ENCODE data around the gene SLC6A15. TPM values are rescaled to one million over a fixed set of nuclear protein-coding genes. Genes with fewer than 3 reads are reported as not detected.

Gene SLC6A15
- total RNA-seq, 1 experiment from 2014 or later, result 0.07 TPM

DNA sequence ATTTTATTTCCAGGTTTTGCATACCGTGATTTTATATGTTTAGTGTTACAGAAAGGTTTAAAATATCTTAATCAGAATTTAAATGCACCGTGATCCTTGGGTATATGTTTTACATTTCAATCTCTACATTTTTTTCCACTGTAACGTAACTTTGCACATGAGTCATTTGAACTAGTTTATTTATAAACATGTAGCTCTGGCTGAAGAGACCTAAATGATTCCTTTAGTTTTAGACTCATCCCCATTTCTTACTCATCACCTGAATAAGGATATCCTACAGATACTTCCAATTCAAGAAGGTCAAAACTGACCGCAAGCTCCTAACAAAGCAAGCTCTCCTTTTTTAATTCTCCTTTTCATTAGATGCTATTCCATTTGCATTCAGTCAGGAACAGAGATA is 42.7 kb upstream of the SLC6A15 start:
- no peak overlapping the region for H3K27ac ChIP-seq (ENCODE audit: low read depth, low read length)
- BruUV-seq (replicated peaks), result no TSS peak
- no peaks in the 10 kb centered on the region for H4K20me1 ChIP-seq (ENCODE audit: insufficient read depth)
- TF ChIP-seq YY1 (IDR thresholded peaks at IDR 0.05; ENCODE audit: extremely low read depth, insufficient replicate concordance, low read depth, low read length) (no peak), SIN3A (IDR thresholded peaks at IDR 0.05; ENCODE audit: low read depth) (no peak), RAD21 (IDR thresholded peaks at IDR 0.05; ENCODE audit: low read depth) (no peak), CTCF (IDR thresholded peaks at IDR 0.05 in 2 of 3, conservative IDR thresholded peaks at IDR 0.05 in 1 of 3; ENCODE audit: borderline replicate concordance in 1 of 3, insufficient read depth in 1 of 3, low read depth in 2 of 3, low read length in 2 of 3) (no peak), FOSL1 (IDR thresholded peaks at IDR 0.05; ENCODE audit: low read depth) (no peak), ATF3 (IDR thresholded peaks at IDR 0.05) (no peak), POLR2AphosphoS5 (IDR thresholded peaks at IDR 0.05; ENCODE audit: low read depth, low read length) (no peak), JUND (IDR thresholded peaks at IDR 0.05) (no peak)
- TF ChIP-seq, protein P1, sequence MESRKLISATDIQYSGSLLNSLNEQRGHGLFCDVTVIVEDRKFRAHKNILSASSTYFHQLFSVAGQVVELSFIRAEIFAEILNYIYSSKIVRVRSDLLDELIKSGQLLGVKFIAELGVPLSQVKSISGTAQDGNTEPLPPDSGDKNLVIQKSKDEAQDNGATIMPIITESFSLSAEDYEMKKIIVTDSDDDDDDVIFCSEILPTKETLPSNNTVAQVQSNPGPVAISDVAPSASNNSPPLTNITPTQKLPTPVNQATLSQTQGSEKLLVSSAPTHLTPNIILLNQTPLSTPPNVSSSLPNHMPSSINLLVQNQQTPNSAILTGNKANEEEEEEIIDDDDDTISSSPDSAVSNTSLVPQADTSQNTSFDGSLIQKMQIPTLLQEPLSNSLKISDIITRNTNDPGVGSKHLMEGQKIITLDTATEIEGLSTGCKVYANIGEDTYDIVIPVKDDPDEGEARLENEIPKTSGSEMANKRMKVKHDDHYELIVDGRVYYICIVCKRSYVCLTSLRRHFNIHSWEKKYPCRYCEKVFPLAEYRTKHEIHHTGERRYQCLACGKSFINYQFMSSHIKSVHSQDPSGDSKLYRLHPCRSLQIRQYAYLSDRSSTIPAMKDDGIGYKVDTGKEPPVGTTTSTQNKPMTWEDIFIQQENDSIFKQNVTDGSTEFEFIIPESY (IDR thresholded peaks at IDR 0.05; ENCODE audit: extremely low read depth, insufficient replicate concordance, low read length), result no peak
- H3K4me1 ChIP-seq (ENCODE audit: control insufficient read depth in 1 of 2, insufficient read depth in 2 of 2, low read length in 2 of 2), result no peaks in the 10 kb centered on the region
- no peaks in the 10 kb centered on the region for H3K9me3 ChIP-seq (ENCODE audit: control insufficient read depth in 1 of 2, insufficient read depth in 1 of 2, low read depth in 1 of 2, low read length in 2 of 2)
- H3K27me3 ChIP-seq (ENCODE audit: insufficient read depth, low read length), result no peaks in the 10 kb centered on the region
- no peak for ATAC-seq
- no peaks in the 10 kb centered on the region; the same call in 1 of the 2 replicates for H3K9me2 ChIP-seq (ENCODE audit: insufficient read depth)
- ChIA-PET RAD21 (ENCODE audit: low non-redundant PET in 1 of 2, low total read pairs in 2 of 2, uncharacterized antibody in 2 of 2, unreplicated experiment in 2 of 2) (no interaction called here), CTCF (interaction anchor here (1.0 kb wide), 1 partner anchor 74 kb away, joined by 3 read pairs; no protein-coding TSS in a partner anchor), POLR2A (no interaction called here)
- no peaks in the 10 kb centered on the region for H3K79me2 ChIP-seq (ENCODE audit: insufficient read depth, low read length)
- no peak overlapping the region for H3K9ac ChIP-seq (ENCODE audit: low read length)
- DNase-seq (ENCODE audit: low read depth, low spot score), result no peak
- H2AFZ ChIP-seq (ENCODE audit: low read depth, low read length, poor library complexity, severe bottlenecking), result no peak overlapping the region
- H3K4me3 ChIP-seq (replicated peaks in 1 of 2; ENCODE audit: low read depth in 1 of 2, low read length in 2 of 2), result no peak overlapping the region
- intact Hi-C loops (cut with micrococcal nuclease), result no loop called here
- H3K4me2 ChIP-seq (ENCODE audit: low read length), result no peak overlapping the region
- no peaks in the 10 kb centered on the region for H3K36me3 ChIP-seq (ENCODE audit: control insufficient read depth in 1 of 2, insufficient read depth in 2 of 2, low read length in 2 of 2)

Measured in HCT116 (cell line).